ENCODE results near the gene MRPS23.

MRPS23 gene

GRCh38 chr17:57895382-57896060 is 45.7 kb upstream of the MRPS23 start:
- POLR2A ChIA-PET = no interaction called here
- H3K27ac ChIP-seq (ENCODE audit: extremely low read depth, low read depth, low read length) = no peak overlapping the region
- peaks cover 6% of the 10 kb centered on the region for H3K4me1 ChIP-seq (ENCODE audit: control insufficient read depth, insufficient read depth, low read length)
- CTCF ChIA-PET = interaction anchor here (0.6 to 1.2 kb wide), 4 partner anchors 8 to 104 kb away, joined by 3 to 4 read pairs (median 3); no protein-coding TSS in a partner anchor
- no peak for TF ChIP-seq ZNF701 (tag by site-specific recombination; IDR thresholded peaks at IDR 0.05)
- peak; percentile 58; the same call in 1 of the 2 replicates for TF ChIP-seq ZNF394 (tag by site-specific recombination; IDR thresholded peaks at IDR 0.05; ENCODE audit: borderline replicate concordance)
- TF ChIP-seq ZNF692 (tag by site-specific recombination; IDR thresholded peaks at IDR 0.05) = 0 out of 2 replicates have a peak, but pooled peaks have one; percentile 17
- no peak for TF ChIP-seq ZNF837 (tag by site-specific recombination; IDR thresholded peaks at IDR 0.05)
- H3K4me3 ChIP-seq (ENCODE audit: low read depth, low read length) = no peak overlapping the region
- no peaks in the 10 kb centered on the region for H3K9me3 ChIP-seq (ENCODE audit: control insufficient read depth, insufficient read depth, low read depth, low read length)
- no peaks in the 10 kb centered on the region for H3K36me3 ChIP-seq (ENCODE audit: control insufficient read depth in 2 of 2, insufficient read depth in 1 of 2, low read length in 2 of 2)

GRCh38 chr17:57894848-57895247 is 45.0 kb upstream of the MRPS23 start:
- H3K27ac ChIP-seq (ENCODE audit: extremely low read depth, low read depth, low read length) = no peak overlapping the region
- ChIA-PET CTCF (interaction anchor here (1.1 to 1.3 kb wide), 3 partner anchors 9 to 104 kb away, joined by 3 to 4 read pairs (median 3); no protein-coding TSS in a partner anchor), POLR2A (no interaction called here)
- H3K36me3 ChIP-seq (ENCODE audit: control insufficient read depth in 2 of 2, insufficient read depth in 1 of 2, low read length in 2 of 2) = no peaks in the 10 kb centered on the region
- TF ChIP-seq REPIN1 (tag by site-specific recombination; IDR thresholded peaks at IDR 0.05; ENCODE audit: low read depth) (no peak), ZNF658 (tag by site-specific recombination; IDR thresholded peaks at IDR 0.05) (no peak), ZNF223 (tag by site-specific recombination; IDR thresholded peaks at IDR 0.05) (no peak), ZNF777 (tag by site-specific recombination; IDR thresholded peaks at IDR 0.05; ENCODE audit: borderline replicate concordance) (no peak), TSHZ1 (tag by site-specific recombination; IDR thresholded peaks at IDR 0.05; ENCODE audit: borderline replicate concordance) (no peak), ZFP69B (tag by site-specific recombination; IDR thresholded peaks at IDR 0.05) (no peak), ZNF549 (tag by site-specific recombination; IDR thresholded peaks at IDR 0.05) (no peak), ZBTB44 (tag by site-specific recombination; IDR thresholded peaks at IDR 0.05) (no peak)
- no peak overlapping the region for H3K4me3 ChIP-seq (ENCODE audit: low read depth, low read length)
- peaks cover 6% of the 10 kb centered on the region for H3K4me1 ChIP-seq (ENCODE audit: control insufficient read depth, insufficient read depth, low read length)
- H3K9me3 ChIP-seq (ENCODE audit: control insufficient read depth, insufficient read depth, low read depth, low read length) = no peaks in the 10 kb centered on the region
